Parathyroid adenoma (tissue), 2 donors: ENCODE results near the gene MAP3K5.

Source experiments
- H2AFZ ChIP-seq: fragments of 300-600 bp; sonication (generic); one replicate; pipeline ENCODE4 v1.7.0; 2017; ENCODE audit warnings: antibody characterized with exemption, mild to moderate bottlenecking
- H3K27ac ChIP-seq: fragments of 300-600 bp; sonication (generic); one replicate; pipeline ENCODE4 v1.7.0; 2017
- H3K27me3 ChIP-seq: fragments of 300-600 bp; sonication (generic); one replicate; pipeline ENCODE4 v1.7.0; 2017; ENCODE audit warnings: low read length; ENCODE audit not compliant: control insufficient read depth, insufficient read depth
- H3K36me3 ChIP-seq: fragments of 300-600 bp; sonication (generic); one replicate; pipeline ENCODE4 v1.7.0; 2017; ENCODE audit warnings: low read length; ENCODE audit not compliant: control insufficient read depth, insufficient read depth
- H3K4me1 ChIP-seq: fragments of 300-600 bp; sonication (generic); one replicate; pipeline ENCODE4 v1.7.0; 2017; ENCODE audit warnings: control low read depth
- H3K4me2 ChIP-seq: fragments of 300-600 bp; sonication (generic); one replicate; pipeline ENCODE4 v1.7.0; 2017; ENCODE audit warnings: low read length
- H3K4me3 ChIP-seq: fragments of 300-600 bp; sonication (generic); one replicate; pipeline ENCODE4 v1.7.0; 2017; ENCODE audit warnings: low read depth, low read length
- H3K79me2 ChIP-seq: fragments of 300-600 bp; sonication (generic); one replicate; pipeline ENCODE4 v1.7.0; 2017; ENCODE audit warnings: control low read depth
- H3K9ac ChIP-seq: fragments of 300-600 bp; sonication (generic); one replicate; pipeline ENCODE4 v1.7.0; 2017; ENCODE audit warnings: mild to moderate bottlenecking
- H3K9me3 ChIP-seq: fragments of 300-600 bp; sonication (generic); one replicate; pipeline ENCODE4 v1.7.0; 2017; ENCODE audit warnings: low read length; ENCODE audit not compliant: control insufficient read depth
- TF ChIP-seq, protein P1 (sequence below): fragments of 300-600 bp; sonication (generic); IDR thresholded peaks from one replicate; pipeline ENCODE4 v1.7.0; 2017; ENCODE audit warnings: antibody characterized with exemption, mild to moderate bottlenecking
- donor health status: primary hyperparathyroidism.

MAP3K5 gene

DNA sequence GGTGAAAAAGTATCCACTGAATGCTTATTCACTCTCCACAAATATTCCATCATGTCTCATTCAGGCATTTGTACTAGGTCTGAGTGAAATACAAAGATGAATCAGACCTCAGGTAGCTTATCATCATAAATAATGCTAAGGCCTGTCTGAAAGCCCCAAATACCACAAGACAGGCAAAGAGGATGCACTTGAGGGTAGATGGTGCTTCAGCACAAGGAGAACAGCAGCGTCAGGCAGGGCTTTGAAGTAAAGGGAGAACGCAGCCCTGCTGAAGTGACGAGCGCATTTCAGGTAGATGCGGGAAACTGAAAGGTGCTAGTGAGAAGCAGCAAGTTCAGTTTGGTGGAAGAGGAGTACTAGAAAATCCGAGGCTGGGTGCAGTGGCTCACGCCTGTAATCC lies 38.7 kb downstream of the MAP3K5 start:
- no peak overlapping the region for H2AFZ ChIP-seq
- H3K4me2 ChIP-seq: no peak overlapping the region
- no peaks in the 10 kb centered on the region for H3K36me3 ChIP-seq
- H3K27ac ChIP-seq: no peak overlapping the region
- H3K4me3 ChIP-seq: no peak overlapping the region
- TF ChIP-seq, protein P1, sequence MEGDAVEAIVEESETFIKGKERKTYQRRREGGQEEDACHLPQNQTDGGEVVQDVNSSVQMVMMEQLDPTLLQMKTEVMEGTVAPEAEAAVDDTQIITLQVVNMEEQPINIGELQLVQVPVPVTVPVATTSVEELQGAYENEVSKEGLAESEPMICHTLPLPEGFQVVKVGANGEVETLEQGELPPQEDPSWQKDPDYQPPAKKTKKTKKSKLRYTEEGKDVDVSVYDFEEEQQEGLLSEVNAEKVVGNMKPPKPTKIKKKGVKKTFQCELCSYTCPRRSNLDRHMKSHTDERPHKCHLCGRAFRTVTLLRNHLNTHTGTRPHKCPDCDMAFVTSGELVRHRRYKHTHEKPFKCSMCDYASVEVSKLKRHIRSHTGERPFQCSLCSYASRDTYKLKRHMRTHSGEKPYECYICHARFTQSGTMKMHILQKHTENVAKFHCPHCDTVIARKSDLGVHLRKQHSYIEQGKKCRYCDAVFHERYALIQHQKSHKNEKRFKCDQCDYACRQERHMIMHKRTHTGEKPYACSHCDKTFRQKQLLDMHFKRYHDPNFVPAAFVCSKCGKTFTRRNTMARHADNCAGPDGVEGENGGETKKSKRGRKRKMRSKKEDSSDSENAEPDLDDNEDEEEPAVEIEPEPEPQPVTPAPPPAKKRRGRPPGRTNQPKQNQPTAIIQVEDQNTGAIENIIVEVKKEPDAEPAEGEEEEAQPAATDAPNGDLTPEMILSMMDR: no peak
- H3K9ac ChIP-seq: no peak overlapping the region
- H3K27me3 ChIP-seq: no peaks in the 10 kb centered on the region
- no peaks in the 10 kb centered on the region for H3K9me3 ChIP-seq
- no peaks in the 10 kb centered on the region for H3K4me1 ChIP-seq
- no peaks in the 10 kb centered on the region for H3K79me2 ChIP-seq

DNA sequence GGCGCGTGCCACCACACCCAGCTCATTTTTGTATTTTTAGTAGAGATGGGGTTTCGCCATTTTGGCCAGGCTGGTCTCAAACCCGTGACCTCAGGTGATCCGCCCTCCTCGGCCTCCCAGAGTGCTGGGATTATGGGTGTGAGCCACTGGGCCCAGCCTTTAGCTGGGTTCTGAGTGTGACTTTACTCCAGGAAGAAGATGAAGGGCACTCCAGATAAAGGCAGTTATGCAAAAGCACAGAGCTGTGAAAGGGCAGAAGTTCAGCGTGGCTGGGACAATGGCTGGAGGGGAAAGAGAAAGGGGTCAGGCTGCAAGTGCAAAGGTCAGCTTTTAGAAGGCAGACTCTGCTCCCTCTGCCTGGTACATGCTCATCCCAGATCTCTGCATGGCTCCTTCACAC lies 39.7 kb downstream of the MAP3K5 start:
- Histone ChIP-seq H3K79me2 (no peaks in the 10 kb centered on the region), H3K9me3 (no peaks in the 10 kb centered on the region), H3K4me1 (no peaks in the 10 kb centered on the region), H3K4me3 (no peak overlapping the region), H3K4me2 (no peak overlapping the region), H3K9ac (no peak overlapping the region), H2AFZ (no peak overlapping the region), H3K27ac (no peak overlapping the region), H3K27me3 (no peaks in the 10 kb centered on the region), H3K36me3 (no peaks in the 10 kb centered on the region)
- TF ChIP-seq, protein P1: no peak

DNA sequence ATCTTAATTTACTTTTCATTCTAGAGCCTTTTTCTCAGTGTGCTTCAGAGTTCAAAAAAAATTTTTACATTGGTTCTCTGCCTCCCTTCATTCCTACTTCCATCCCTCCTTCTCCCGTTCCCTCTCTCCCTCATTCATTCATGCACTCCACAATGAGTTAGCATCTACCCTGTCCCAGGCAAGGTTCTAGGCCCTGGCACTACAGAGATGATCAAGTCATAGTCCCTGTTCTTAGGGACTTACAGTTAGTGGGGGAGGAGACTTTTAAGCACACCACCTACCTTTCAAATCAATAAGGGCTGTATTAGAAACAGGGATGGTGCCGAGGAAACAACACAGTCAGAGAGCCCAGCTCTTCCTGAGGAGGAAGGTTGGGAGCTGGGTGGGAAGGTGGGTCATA lies 40.3 kb downstream of the MAP3K5 start:
- Histone ChIP-seq H3K27me3 (no peaks in the 10 kb centered on the region), H3K9me3 (no peaks in the 10 kb centered on the region), H3K79me2 (no peaks in the 10 kb centered on the region), H3K4me2 (no peak overlapping the region), H3K36me3 (no peaks in the 10 kb centered on the region), H3K4me1 (no peaks in the 10 kb centered on the region), H3K4me3 (no peak overlapping the region), H3K27ac (no peak overlapping the region), H2AFZ (no peak overlapping the region), H3K9ac (no peak overlapping the region)
- TF ChIP-seq, protein P1: no peak

DNA sequence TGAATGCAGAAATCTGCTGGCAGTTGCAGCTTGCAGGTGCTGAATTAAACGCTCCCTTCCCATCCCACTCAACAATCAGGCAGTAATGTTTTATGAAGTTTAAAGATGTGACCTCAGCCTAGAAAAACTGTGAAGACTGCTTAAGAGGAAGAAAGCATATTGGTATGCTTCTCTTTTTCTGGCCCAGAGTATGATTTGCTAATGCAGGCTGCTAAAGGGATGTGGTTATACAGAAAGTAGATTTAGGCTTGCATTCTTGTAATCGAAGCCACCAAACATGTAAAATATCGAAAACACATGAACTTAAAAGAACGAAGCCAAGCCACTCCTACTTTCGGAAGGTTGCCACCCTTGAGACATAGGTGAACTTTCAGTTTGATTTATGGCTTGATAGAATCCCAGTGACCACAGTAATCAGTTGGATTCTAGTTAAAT lies 40.7 kb downstream of the MAP3K5 start:
- no peak overlapping the region for H3K9ac ChIP-seq
- no peaks in the 10 kb centered on the region for H3K4me1 ChIP-seq

More for the DNA sequence above, 40.7 kb downstream of the MAP3K5 start:
- TF ChIP-seq, protein P1: no peak
- no peak overlapping the region for H3K4me3 ChIP-seq
- no peaks in the 10 kb centered on the region for H3K36me3 ChIP-seq
- no peaks in the 10 kb centered on the region for H3K9me3 ChIP-seq
- H2AFZ ChIP-seq: no peak overlapping the region
- no peak overlapping the region for H3K4me2 ChIP-seq
- no peak overlapping the region for H3K27ac ChIP-seq
- H3K79me2 ChIP-seq: no peaks in the 10 kb centered on the region
- no peaks in the 10 kb centered on the region for H3K27me3 ChIP-seq
